ENCODE data around the gene ABCF2. TPM values are rescaled to one million over a fixed set of nuclear protein-coding genes. Genes with fewer than 3 reads are reported as not detected.

The ABCF2 gene
- total RNA-seq, 4 donors from 2014 or later = 27.0 to 44.7 (median 40.5) TPM

GRCh38 chr7:151269511-151269910 lies 42.5 kb upstream of the ABCF2 start:
- no peaks in the 10 kb centered on the region for H3K9me3 ChIP-seq
- TF ChIP-seq POLR2A (IDR thresholded peaks at IDR 0.05) = no peak
- TF ChIP-seq CTCF (IDR thresholded peaks at IDR 0.05) = no peak
- no peak for DNase-seq
- no peaks in the 10 kb centered on the region for H3K27me3 ChIP-seq
- WGBS, 2 donors = 87 to 92% methylated on average over 5 to 10 of the region's 10 CpGs
- intact Hi-C loops (cut with DNase I) = no loop called here
- H3K4me3 ChIP-seq = no peak overlapping the region
- H3K4me1 ChIP-seq = peaks cover 4 to 33% (median 7%) of the 10 kb centered on the region in 3 donors
- H3K36me3 ChIP-seq = no peaks in the 10 kb centered on the region
- no peak overlapping the region for H3K27ac ChIP-seq

- no peak for DNase-seq
- 87 to 89% methylated on average over 4 to 6 of the region's 9 CpGs for WGBS, 2 donors
- H3K4me3 ChIP-seq = no peak overlapping the region
- intact Hi-C loops (cut with DNase I) = no loop called here
- no peaks in the 10 kb centered on the region for H3K36me3 ChIP-seq
- no peak overlapping the region for H3K27ac ChIP-seq
- H3K9me3 ChIP-seq = no peaks in the 10 kb centered on the region
- peaks cover 0 to 7% (median 0%) of the 10 kb centered on the region in 3 donors for H3K4me1 ChIP-seq
- no peak for TF ChIP-seq POLR2A (IDR thresholded peaks at IDR 0.05)
- TF ChIP-seq CTCF (IDR thresholded peaks at IDR 0.05) = no peak
- H3K27me3 ChIP-seq = peaks cover 0 to 13% (median 0%) of the 10 kb centered on the region in 4 donors
These were observed 38.4 kb upstream of the ABCF2 start for GRCh38 chr7:151265351-151265931.

- intact Hi-C loops (cut with DNase I) = no loop called here
- peaks cover 0 to 14% (median 0%) of the 10 kb centered on the region in 4 donors for H3K27me3 ChIP-seq
These were observed 37.6 kb upstream of the ABCF2 start for GRCh38 chr7:151264615-151265014.

GRCh38 chr7:151261529-151261928 lies 34.5 kb upstream of the ABCF2 start:
- peaks cover 0 to 7% (median 0%) of the 10 kb centered on the region in 3 donors for H3K4me1 ChIP-seq
- intact Hi-C loops (cut with DNase I) = no loop called here
- H3K36me3 ChIP-seq = no peaks in the 10 kb centered on the region
- DNase-seq = no peak
- peaks cover 0 to 21% (median 0%) of the 10 kb centered on the region in 4 donors for H3K27me3 ChIP-seq
- no peak overlapping the region for H3K4me3 ChIP-seq
- H3K9me3 ChIP-seq = no peaks in the 10 kb centered on the region
- 82% methylated on average over 2 of the region's 10 CpGs; no CpG with 5 or more reads in 1 of the 2 donors for WGBS, 2 donors
- H3K27ac ChIP-seq = no peak overlapping the region
- TF ChIP-seq POLR2A (IDR thresholded peaks at IDR 0.05) (no peak), CTCF (IDR thresholded peaks at IDR 0.05) (no peak)

More at GRCh38 chr7:151264615-151265014, 37.6 kb upstream of the ABCF2 start:
- Histone ChIP-seq H3K9me3 (no peaks in the 10 kb centered on the region), H3K4me3 (no peak overlapping the region), H3K36me3 (no peaks in the 10 kb centered on the region), H3K27ac (no peak overlapping the region), H3K4me1 (peaks cover 0 to 7% (median 0%) of the 10 kb centered on the region in 3 donors)
- no CpG with 5 or more reads among the region's 5 CpGs for WGBS, 2 donors
- no peak for DNase-seq
- no peak for TF ChIP-seq POLR2A (IDR thresholded peaks at IDR 0.05)
- no peak for TF ChIP-seq CTCF (IDR thresholded peaks at IDR 0.05)

GRCh38 chr7:151260883-151261282 lies 33.9 kb upstream of the ABCF2 start:
- intact Hi-C loops (cut with DNase I) = no loop called here
- H3K27ac ChIP-seq = no peak overlapping the region
- H3K9me3 ChIP-seq = no peaks in the 10 kb centered on the region
- DNase-seq = no peak
- no peak overlapping the region for H3K4me3 ChIP-seq
- 90% methylated on average over 6 of the region's 8 CpGs; no CpG with 5 or more reads in 1 of the 2 donors for WGBS, 2 donors
- peaks cover 0 to 7% (median 0%) of the 10 kb centered on the region in 3 donors for H3K4me1 ChIP-seq
- no peaks in the 10 kb centered on the region for H3K36me3 ChIP-seq
- peaks cover 0 to 23% (median 0%) of the 10 kb centered on the region in 4 donors for H3K27me3 ChIP-seq
- no peak for TF ChIP-seq POLR2A (IDR thresholded peaks at IDR 0.05)
- no peak for TF ChIP-seq CTCF (IDR thresholded peaks at IDR 0.05)
